Lower leg skin (tissue), 4 donors: Measurements from ENCODE around the gene JUND. TPM values are rescaled to one million over a fixed set of nuclear protein-coding genes. Genes with fewer than 3 reads are reported as not detected.
"Not testable (repeated sequence)": the region's sequence is repeated elsewhere in the genome, so short reads cannot be mapped to it uniquely, and the experiment has no call there.

Source experiments
- DNase-seq, 2 donors: peaks; one replicate each; pipeline ENCODE4 v3.0.0-alpha.2; 2019; ENCODE audit warnings: low spot score in 2 of 2
- H3K4me3 ChIP-seq: fragments of 200-600 bp; sonication (generic); 2 replicates; pipeline ENCODE4 v1.5.1; 2017; ENCODE audit warnings: mild to moderate bottlenecking, low read depth; ENCODE audit not compliant: poor library complexity, severe bottlenecking
- POLR2A ChIP-seq, 2 donors: fragments of 450-650 bp; IDR thresholded peaks; one replicate each; pipeline ENCODE4 v1.6.1; 2016 to 2017; ENCODE audit warnings: antibody characterized with exemption in 2 of 2, mild to moderate bottlenecking in 1 of 2, moderate library complexity in 1 of 2
- whole genome bisulfite sequencing, 2 donors: methylation state at CpG; one replicate each; pipeline ENCODE4 v1.1.5; 2018; 5-methylcytosine and 5-hydroxymethylcytosine counted together
- intact Hi-C: fragments of 100-400 bp; cut with DNase I; formaldehyde crosslinking; loops from one replicate; pipeline ENCODE4 v1.15.0; 2023; ENCODE audit warnings: low total_unique reads
- total RNA-seq, 4 donors: library from RNA; depleted of rRNA; stranded (reverse); fragments of >200 nt; gene quantifications; one replicate each; pipeline ENCODE4 v1.1.0, GENCODE V29; 2016
- TF ChIP-seq, protein P1 (sequence below), 3 donors: fragments of 450-650 bp; IDR thresholded peaks; one replicate each; pipeline ENCODE4 v1.5.1; 2016; ENCODE audit warnings: antibody characterized with exemption in 3 of 3, mild to moderate bottlenecking in 3 of 3, moderate library complexity in 2 of 3

JUND gene
- total RNA-seq = 100 to 1,000 TPM; 337 to 886 (median 413) TPM

DNA sequence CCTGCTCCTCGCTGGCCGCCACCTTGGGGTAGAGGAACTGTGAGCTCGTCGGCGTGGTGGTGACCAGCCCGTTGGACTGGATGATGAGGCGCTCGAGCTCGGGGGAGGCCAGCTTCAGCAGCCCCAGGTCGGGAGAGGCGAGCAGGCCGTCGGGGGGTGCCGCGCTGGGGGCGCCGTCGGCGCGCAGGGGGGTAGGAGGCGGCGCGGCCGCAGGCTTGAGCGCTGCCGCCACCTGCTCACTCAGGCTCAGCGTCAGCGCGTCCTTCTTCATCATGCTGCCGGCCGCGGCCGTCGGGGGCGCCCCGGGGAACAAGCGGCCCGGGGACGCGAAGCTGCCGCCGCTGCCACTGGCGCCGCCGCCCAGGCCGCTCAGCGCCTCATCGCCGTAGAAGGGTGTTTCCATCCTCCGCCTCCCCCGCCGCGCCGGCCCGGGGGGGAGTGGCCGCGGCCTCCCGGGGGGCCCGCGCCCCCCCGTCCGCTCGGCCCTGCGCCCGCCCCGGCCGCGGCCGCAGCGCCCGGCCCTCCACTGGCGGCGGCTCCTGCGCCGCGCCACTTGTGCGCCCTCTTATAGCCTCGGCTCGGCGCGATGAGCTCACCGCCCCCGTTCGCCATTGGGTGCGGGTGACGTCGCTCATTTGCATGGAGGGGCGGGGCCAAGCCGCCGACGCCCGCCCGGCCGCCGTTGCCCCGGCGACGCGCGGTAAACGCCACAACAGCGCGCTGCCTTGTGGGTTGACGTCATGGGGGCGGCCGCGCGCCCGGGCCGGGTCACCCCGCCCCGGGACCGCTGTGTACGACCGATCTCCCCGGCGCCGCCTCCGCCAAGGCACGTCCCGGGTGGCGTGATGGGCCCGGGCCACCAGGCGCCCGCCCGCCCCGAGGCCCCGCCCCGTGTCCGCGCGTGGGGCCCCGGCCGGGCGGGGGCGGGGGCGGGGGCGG is at the start of gene JUND:
JUND (minus strand) TSS at position 541 of the 939 bp plus-strand sequence; CDS start at position 403, 138 bp downstream.
- DNase-seq = peak; percentile 96 to 99
- TF ChIP-seq, protein P1, sequence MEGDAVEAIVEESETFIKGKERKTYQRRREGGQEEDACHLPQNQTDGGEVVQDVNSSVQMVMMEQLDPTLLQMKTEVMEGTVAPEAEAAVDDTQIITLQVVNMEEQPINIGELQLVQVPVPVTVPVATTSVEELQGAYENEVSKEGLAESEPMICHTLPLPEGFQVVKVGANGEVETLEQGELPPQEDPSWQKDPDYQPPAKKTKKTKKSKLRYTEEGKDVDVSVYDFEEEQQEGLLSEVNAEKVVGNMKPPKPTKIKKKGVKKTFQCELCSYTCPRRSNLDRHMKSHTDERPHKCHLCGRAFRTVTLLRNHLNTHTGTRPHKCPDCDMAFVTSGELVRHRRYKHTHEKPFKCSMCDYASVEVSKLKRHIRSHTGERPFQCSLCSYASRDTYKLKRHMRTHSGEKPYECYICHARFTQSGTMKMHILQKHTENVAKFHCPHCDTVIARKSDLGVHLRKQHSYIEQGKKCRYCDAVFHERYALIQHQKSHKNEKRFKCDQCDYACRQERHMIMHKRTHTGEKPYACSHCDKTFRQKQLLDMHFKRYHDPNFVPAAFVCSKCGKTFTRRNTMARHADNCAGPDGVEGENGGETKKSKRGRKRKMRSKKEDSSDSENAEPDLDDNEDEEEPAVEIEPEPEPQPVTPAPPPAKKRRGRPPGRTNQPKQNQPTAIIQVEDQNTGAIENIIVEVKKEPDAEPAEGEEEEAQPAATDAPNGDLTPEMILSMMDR (IDR thresholded peaks at IDR 0.05) = no peak
- peak in 1 of 2 donors; percentile 82 for TF ChIP-seq POLR2A (IDR thresholded peaks at IDR 0.05)
- intact Hi-C loops = loop anchor here (2.0 kb wide), 1 partner anchor 41 kb away; the partner anchor contains the start of gene LSM4
- 1 to 3% methylated on average over 14 to 30 of the region's 138 CpGs for WGBS, 2 donors
- peak within 1 kb of the TSS; percentile 100 for H3K4me3 ChIP-seq

DNA sequence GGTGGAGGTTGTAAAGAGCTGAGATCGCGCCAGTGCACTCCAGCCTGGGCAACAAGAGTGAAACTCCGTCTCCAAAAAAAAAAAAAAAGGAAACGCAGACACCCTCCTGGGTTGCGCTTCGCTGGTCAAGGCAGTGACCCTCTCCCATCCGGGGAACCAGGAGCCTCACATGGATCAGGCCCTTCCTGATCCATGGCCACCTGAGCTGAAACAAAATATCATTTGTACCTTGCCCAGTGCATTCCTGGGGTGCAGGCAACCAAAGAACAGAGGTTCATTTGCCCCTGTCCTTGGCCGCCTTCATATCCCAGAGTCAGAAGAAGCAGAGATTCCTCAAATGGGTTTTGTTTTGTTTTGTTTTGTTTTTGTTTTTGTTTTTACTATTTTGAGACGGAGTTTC is 49.4 kb upstream of the JUND start:
- H3K4me3 ChIP-seq = no peak overlapping the region
- 88 to 90% methylated on average over 9 of the region's 9 CpGs for WGBS, 2 donors
- no peak for DNase-seq
- no peak for TF ChIP-seq POLR2A (IDR thresholded peaks at IDR 0.05)
- TF ChIP-seq, protein P1 (IDR thresholded peaks at IDR 0.05) = no peak
- intact Hi-C loops = no loop called here

DNA sequence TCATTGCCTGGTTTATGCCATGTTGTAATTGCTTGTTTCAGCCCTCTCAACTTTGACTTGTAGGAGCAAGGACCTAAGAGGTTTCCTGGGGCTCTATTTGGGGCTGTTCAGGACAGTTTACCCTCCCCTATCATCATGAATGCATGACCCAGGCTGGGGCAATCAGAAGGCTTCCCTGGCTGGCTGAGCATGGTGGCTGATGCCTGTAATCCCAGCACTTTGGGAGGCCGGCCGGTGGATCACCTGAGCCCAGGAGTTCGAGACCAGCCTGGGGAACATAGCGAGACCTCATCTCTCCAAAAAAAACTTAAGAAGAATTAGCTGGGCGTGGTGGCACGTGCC is 47.6 kb upstream of the JUND start:
- WGBS, 2 donors = 52 to 54% methylated on average over 6 of the region's 6 CpGs
- no peak overlapping the region for H3K4me3 ChIP-seq
- DNase-seq = no peak
- TF ChIP-seq, protein P1 (IDR thresholded peaks at IDR 0.05) = no peak
- no peak for TF ChIP-seq POLR2A (IDR thresholded peaks at IDR 0.05)
- intact Hi-C loops = no loop called here

DNA sequence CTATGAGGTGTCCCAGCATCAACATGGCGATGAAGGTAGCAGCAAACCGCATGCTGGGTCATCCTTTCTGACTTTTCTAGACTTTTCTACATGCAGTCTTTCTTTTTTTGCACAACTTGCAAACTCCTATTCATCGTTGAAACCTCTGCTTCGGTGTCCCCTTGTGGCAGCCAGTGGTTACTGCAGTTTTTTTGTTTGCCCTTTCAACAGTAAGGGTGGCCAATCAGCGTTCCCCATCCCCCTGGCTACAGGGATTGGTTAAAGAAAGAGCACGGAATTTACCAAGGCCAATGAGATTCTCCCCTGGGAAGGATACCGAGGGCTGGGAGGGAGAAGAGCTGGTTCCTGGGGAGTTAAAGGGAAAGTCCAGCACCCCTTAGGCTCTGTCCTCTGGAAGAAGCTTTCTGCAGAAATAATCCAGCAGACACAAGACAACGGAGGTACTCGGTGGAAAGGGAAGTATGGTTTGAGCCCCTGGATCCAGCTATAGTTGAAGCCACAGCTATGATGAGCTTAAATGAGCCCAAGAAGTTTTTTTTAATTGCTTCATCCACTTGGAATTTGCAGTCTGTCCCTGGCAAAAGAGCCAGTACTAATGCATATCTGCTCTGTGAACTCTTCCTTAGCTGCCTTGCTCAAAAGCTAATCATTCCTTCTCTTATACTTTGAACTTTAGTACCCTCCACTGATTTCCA is 47.1 kb upstream of the JUND start:
- H3K4me3 ChIP-seq = no peak overlapping the region
- intact Hi-C loops = no loop called here
- 2 to 4% methylated on average over 9 of the region's 9 CpGs for WGBS, 2 donors
- TF ChIP-seq, protein P1 (IDR thresholded peaks at IDR 0.05) = peak in 2 of 3 donors; percentile 91 to 97
- TF ChIP-seq POLR2A (IDR thresholded peaks at IDR 0.05) = no peak
- DNase-seq = peak; percentile 97

DNA sequence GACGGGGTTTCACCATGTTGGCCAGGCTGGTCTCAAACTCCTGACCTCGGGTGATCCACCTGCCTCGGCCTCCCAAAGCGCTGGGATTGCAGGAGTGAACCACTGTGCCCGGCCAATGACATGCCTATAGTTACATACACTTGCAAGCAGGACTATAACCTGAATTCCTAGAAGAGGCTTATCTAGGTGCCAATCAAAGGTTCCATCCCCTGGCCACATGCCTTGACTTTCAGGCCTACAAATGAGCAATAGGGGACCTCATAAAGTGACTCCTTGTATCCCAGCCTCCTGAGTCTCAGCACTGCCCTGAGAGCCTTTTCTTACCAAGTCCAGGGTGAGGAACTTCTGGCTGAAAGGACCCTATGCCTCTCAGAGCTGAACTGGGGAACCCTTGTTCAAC is 45.4 kb upstream of the JUND start:
- H3K4me3 ChIP-seq = no peak overlapping the region
- intact Hi-C loops = no loop called here
- no peak for TF ChIP-seq POLR2A (IDR thresholded peaks at IDR 0.05)
- TF ChIP-seq, protein P1 (IDR thresholded peaks at IDR 0.05) = no peak
- no peak for DNase-seq
- WGBS, 2 donors = 90 to 98% methylated on average over 5 of the region's 5 CpGs

DNA sequence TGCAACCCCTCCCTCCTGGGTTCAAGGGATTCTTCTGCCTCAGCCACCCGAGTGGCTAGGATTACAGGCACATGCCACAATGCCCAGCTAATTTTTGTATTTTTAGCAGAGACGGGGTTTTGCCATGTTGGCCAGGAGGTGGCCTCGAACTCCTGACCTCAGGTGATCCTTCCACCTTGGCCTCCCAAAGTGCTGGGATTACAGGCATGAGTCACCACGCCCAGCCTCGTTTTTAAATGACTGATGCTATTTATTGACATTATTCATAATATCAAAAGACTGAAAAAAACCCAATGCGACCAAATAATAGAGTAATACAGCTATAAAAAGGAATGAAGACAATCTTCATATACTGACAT is 42.9 kb upstream of the JUND start:
- 45 to 51% methylated on average over 6 of the region's 6 CpGs for WGBS, 2 donors
- intact Hi-C loops, H3K4me3 ChIP-seq, DNase-seq: not testable (repeated sequence)
